GM21723 (cell line): ENCODE results near the gene ACTN4.

Source experiments
- ATAC-seq: cut with Tn5 transposase; IDR thresholded peaks from one replicate; pipeline ENCODE4 v1.9.1; 2021; ENCODE audit warnings: mild to moderate bottlenecking, moderate library complexity; ENCODE audit not compliant: unreplicated experiment

ACTN4 gene

DNA sequence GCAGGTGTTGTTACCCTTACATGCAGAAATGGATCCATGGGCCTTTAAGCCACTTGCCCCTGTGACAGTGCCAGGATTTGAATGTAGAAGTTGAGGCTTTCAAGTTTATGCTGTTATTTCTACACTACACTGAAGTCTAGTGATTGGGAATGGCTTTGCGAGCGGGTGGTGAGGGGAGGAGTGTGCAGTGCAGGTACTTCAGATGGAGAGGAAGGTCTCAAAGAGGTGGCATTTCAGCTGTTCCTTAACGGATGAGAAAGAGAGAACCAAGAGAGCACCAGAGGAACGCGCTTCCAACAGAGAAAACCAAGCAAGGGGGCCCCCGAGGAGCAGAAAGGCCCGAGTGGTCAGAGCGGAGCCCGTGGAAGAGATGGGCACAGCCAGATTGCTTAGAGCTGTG, 13.3 kb downstream of the ACTN4 start:
- no peak for ATAC-seq

DNA sequence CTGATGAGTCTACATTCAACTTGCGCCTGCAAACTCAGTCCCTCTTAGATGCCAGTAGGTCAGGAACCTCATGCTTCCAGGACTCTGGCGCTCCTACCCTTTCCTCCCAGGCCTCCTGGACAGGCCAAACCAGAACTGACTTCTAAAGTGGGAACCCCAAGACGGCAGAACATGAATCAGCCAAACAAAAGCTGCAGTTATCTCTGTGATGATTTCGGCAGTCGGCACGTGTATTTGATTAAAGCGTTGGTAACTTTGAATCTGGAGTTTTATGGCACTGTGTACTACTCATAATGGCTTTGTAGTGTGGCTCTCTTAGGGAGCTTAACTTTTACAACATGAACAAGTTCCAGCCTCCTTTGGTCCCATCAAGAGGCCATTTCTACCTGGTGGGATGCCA, 13.7 kb downstream of the ACTN4 start:
- ATAC-seq: no peak

DNA sequence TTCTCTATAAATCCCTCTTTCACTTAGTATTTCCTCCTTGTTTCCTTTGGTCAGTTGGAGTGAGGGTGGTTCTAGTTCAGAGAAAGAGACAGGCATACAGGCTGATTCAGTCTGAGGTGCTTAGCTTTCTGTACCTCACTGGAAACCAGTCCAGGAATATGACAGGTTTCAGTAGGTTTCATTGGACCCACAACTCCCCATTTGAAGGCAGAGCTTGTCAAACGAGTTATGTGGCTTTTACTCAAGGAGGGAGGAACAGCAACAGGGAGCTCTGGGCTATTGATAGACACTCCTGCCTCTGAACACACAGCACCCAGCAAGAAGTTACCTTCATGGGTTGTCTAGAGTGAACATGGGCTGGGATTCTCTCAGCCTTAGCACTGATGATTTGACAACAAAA, 14.5 kb downstream of the ACTN4 start:
- no peak for ATAC-seq

DNA sequence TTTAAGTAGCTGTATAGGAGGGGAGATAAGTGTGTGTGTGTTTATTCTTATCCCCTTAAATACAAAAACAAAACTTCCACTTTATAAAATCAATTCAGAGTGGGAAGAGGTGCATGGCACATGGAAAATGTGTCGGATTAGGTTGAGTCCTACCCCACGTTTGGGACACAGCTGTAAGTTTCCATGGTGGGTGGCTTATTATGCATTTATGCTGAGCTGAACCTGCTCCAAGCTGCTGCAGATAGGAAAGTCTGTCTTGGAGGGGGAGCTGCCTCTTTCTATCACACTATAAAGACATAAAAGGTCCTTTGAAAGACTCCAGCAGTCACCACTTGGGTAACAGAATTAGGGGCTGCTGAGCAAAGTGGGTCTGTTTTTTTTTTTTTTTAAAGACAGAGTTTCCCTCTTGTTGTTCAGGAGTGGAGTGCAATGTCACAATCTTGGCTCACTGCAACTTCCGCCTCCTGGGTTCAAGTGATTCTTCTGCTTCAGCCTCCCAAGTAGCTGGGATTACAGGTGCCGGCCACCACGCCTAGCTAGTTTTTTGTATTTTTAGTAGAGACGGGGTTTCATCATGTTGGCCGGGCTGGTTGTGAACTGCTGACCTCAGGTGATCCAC, 15.2 kb downstream of the ACTN4 start:
- ATAC-seq: no peak

DNA sequence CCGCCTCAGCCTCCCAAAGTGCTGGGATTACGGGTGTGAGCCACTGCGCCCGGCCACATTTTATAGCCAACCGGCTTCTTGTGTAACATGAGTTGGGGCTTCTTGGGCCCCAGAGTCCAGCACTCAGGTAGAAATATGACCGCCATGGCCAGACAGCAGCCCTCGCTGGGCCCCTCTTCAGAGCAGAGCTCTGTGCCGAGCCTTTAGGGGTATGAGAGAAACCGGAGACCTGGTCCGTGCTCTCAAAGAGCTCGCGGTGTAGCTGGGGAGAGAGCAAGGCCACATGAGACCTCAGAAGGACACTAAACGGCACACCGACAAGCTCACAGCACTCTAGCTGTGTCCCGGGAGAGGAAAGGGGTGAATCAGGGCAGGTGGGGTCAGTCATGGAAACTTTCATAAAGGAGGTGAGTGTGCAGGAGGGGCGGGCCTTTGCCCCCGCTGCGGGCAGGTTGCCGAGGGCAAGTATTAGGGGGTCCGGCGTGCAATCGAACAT, 15.8 kb downstream of the ACTN4 start:
- no peak for ATAC-seq

DNA sequence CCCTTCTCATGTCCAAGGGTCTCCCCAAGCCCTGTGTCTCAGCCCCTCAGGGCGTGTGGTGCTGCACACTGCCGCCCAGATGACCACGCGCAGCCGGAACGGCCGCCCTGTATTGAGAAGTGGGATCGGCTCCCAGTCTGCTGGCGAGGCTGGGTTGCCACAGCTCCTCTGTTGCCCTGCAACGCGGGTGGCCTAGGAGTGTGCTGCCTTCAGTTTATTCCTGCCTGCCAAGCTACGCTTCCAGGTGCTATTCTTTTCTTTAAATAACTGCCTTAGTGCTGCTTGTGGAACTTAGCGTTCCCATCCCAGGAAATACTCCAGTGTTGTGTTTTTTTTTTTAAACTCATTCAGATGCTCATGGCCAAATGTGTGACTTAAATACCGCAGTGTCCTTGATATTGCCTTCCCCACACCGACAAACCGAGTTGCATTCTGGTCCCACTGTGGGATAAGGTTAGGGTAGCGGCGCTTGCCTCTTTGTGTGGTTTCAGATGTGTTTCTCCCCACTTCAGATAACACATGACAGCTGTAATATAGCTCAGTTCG, 16.6 kb downstream of the ACTN4 start:
- no peak for ATAC-seq

DNA sequence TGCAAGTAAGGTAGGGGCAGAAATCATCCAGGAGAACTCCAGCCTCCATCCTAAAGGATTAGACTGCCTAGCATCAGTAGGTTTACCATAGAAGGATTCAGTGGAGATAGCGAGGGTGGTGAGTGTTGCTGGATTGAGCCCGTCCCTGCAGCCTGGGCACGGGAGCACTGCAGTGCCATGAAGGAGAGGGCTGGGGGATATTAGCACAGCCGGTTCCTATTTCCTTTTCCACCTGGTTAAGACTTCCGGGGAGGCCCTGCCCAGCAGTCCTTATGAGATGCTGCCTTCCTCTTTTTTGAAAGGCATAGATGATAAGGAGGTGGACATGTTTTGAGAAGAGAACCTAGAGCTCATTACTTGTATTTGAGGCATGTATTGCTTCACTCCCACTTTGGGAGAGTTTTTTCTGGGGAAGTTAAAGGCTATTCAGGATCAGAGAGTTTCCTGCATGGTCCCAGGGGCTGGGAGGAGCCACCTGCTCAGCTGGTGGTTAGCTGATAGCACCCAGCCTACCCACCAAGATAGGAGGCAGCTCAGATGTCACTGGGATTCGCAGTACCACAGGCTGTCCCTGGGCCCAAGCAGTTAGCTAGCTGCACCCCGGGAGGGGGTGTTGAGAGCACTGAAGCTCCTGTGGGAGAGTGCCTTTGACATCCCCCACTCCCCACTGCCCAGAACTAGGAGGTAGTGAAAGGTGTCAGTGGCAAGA, 17.2 kb downstream of the ACTN4 start:
- ATAC-seq: no peak

DNA sequence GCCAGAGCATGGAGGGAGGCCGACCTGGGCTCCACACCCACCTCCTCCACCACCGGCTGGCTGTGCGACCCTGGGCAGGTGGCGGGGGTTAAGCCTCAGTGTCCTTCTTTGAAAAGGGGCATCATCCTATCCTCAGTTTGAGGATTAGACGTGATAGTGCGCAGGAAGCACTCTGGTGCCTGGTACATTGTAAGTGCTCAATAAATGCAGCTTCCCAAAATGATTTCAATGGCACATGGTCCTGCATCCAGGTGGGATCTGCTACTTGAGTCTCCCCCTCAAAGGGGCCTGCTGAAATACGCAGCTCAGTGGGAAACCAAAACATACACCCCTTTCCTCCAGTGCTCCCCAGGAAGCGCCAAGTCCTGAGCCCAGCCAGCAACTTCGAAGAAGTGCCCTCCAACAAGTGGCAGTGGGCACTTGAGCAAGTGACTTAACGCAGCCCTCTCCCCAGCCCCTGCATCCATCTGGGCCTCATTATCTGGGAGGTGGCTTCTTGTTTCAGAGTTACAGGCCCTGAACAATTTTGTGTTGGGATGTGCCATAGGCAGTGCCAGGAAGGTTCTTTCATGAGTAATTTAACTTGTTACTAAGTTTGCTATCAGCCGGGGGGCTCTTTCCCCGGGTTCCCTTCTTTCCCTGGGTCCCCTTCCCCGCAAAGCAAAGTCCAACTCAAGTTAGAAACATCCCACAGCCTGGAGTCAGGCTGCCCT, 17.9 kb downstream of the ACTN4 start:
- no peak for ATAC-seq

DNA sequence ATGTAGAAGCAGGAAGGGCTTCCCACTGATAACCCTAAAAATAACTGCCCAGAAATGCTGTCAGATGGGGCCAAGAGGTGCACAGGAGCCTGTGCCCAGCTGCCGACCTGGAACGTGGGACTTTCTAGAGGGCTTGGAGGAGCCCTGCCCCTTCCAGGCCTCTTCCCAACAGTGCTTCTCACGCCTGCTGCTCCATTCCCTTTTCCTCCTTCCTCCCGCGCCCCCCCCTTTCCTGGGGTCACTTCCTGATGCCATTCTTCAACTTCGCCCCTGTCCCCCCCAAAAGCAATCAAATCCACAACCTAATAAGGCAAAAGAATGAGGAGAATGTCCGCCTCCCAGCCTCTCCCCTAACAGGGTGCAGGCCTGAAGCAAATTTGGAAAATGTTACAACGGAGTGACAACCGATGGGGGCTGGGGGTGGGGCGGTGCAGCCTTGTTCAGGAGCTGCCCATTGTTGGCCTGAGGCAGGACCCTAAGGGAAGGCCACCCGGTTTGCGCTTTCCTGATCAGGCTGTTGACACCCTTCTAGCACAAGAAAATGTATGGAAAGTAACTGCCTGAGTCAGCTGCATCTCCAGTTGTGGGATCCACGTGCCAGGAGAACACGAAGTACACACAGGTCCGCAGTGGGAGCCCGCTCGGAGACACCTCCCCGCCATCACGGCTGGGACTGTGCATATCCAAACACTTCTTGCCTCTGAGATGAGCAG, 18.7 kb downstream of the ACTN4 start:
- ATAC-seq: no peak

DNA sequence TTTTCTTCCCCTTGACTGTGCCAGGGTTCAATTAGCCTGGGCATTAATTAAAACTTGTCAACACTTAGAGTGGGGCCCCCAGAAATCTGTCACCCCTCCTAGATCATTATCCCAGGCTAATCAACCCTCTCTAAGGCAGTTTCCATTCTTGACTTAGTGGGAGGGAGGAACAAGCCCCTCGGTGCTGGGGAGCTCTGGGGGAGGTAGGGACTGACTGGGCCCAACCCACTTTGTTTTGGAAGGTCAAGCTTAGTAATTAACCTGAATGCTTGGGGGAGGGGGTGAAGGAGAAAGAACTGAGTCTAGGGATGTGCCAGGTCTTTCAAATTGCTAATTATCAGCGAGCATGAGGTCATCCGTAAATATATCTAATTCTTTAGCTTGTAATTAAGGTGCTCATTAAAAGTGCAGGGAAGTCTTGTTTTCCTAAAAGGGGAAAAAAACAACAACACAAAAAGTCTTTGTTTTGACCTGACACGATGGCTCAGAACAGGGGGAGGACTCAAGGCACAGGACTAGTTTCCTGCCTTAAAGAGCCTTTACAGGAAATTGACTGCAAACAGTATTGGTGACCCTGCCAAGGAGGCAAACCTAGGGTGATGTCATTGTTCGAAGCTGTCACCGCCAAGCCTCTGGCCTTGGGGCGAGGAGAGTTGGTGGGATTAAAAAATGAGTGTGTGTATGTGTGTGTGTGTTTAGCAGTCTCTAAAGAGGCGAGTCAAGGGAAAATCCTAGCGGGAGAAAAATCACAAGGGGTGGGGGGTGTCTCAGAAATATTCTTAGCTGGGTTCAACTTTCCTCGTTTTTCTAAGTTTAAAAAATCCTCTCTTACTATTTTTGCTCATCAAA, 19.4 kb downstream of the ACTN4 start:
- ATAC-seq: no peak

DNA sequence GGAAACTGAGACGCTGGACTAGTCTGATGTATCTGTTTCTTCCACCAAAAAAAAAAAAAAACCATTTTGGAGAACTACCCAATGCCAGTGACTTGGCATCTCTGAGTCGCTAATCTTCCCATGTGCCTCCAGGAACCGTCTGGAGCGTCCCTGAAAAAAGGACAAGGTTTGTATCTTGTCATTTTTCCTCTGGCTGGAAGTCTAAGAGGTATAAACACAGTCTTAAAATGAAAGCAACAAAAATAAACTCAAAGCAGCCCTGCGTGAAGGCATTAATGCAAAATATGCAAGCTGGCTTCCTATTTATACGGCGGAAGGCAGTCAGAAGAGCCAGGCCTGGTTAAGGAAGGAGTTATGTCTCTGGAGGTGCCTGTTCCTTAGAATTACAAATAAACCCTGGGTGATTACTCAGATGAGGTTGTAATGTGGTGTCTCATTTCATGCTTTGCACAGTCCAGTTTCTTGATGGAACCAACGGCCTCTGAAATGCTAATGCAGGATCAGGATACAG, 20.3 kb downstream of the ACTN4 start:
- no peak for ATAC-seq

DNA sequence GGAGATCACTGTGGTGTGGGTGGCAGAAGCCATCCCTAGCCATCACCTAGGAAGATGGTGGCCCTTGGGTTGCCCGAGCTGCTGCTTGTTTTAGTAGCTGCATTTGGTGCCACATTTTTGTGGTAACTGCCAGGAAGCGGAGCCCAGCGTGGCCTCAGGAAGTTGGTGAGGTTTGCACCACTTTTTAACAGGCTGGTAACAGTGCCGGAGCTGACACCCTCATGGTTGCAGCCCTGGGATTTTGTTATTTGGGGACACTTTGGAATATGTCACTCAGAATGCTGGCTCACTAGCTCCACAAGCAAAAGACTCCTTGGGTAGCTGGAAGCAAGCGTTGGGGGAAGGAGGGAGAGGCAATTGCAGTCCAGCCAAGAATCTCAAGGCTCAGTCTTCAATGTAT, 22.1 kb downstream of the ACTN4 start:
- ATAC-seq: no peak

DNA sequence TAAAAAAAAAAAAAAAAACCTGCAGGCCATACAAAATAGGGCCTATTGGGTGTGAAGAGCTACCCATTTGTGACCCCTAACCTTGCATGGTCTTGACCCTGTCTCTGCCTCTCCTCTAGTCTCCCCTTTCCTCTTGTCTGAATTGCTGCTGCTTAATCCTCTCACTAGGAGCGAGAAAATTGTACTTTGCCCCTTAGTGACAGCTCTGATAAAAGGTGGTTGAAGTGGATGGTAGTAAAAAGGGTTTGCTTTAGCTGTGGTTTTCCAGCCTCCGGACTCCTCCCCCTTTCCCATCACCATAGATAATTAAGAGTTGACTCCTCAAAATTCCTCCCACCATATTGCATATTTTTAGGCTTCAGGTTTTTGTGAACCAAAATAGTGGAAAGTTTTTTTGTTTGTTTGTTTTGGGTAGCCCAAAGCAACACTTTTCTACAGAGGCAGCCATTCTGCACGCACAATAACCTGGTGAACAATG, 23.5 kb downstream of the ACTN4 start:
- no peak for ATAC-seq

DNA sequence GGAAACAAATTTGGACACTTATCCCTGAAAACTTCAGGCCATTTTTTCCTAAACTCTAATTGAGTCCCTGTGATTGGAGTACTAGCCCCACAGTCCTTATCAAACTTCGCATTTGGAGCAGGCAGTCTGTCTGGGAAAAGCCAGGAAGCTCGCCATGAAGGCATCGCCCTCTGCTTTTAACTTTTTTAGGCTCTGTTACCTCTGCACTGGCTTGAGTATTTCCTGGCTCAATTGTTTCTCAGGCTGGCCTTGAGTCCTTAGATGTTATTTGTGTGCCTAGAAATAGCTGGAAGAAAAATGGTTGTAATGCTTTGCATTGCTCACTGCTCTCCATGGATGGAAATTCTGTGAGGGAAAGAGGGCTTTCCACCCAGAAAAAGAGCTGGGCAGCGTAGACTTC, 24.2 kb downstream of the ACTN4 start:
- ATAC-seq: no peak

DNA sequence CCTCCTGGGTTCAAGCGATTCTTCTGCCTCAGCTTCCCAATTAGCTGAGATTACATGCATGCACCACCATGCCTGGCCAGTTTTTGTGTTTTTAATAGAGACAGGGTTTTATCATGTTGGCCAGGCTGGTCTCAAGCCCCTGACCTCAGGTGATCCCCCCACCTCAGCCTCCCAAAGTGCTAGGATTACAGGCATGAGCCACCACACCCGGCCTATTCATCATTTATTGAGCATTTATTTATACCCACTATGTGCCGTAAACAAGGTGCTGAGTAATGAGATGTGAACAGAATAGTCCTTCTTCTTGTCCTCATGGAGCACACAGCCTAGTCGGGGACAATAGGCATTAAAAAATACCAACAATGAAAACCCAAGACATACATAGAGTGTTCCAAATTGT, 25.6 kb downstream of the ACTN4 start:
- no peak for ATAC-seq

DNA sequence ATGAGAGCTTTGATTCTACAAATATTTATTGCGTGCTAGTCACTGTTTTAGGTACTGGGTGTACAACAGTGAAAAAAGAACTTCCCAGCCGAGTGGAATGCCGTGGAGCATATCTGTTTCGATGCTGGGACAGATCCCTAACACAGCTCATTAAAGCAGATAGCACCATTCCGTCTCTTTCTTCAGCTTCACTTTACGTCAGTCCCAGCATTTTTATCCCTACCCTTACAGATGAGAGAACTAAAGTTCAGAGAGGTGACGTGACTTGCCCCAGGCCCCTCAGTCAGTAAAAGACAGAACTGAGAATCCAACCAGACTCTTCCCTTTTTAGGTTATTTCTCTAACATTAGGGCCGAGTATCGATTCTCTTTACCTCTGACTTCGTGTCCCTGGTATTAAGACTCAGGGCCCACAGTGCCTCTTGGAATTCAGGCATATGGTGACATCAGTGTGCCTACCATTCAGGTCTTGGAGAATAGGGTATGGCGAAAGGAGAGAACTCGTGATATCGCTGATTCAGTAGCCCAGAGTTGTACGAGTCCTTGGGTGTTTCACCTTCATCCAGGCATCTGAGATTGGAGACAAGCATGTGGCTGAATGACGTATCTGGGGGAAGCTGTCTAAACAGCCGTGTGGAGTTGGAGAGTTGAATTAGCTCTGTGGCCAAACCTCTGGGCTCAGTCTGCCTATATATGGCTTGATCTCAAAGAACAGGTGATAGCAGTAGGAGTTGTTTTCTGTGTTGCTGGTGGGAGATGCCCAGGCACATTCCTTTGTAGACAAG, 27.1 kb downstream of the ACTN4 start:
- no peak for ATAC-seq

DNA sequence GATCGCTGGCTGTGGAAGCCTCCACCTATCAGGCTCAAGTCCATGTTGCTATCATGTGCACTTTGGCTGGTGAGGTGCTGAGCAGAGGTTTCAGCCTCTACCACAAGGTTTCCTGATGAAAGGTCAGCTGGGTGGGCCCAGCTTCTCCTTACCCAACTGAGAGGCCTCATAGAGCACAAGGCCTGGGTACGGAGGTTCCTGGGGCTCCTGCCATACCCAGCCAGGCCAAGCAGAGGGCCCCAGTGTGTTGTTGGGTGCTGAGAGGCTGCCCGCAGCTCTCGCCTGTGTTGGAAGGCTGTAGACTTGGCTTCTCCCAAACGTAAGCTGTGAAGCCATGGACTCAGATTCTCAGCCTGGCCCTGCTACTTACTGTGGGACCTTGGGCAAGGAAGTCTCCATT, 28.2 kb downstream of the ACTN4 start:
- no peak for ATAC-seq

DNA sequence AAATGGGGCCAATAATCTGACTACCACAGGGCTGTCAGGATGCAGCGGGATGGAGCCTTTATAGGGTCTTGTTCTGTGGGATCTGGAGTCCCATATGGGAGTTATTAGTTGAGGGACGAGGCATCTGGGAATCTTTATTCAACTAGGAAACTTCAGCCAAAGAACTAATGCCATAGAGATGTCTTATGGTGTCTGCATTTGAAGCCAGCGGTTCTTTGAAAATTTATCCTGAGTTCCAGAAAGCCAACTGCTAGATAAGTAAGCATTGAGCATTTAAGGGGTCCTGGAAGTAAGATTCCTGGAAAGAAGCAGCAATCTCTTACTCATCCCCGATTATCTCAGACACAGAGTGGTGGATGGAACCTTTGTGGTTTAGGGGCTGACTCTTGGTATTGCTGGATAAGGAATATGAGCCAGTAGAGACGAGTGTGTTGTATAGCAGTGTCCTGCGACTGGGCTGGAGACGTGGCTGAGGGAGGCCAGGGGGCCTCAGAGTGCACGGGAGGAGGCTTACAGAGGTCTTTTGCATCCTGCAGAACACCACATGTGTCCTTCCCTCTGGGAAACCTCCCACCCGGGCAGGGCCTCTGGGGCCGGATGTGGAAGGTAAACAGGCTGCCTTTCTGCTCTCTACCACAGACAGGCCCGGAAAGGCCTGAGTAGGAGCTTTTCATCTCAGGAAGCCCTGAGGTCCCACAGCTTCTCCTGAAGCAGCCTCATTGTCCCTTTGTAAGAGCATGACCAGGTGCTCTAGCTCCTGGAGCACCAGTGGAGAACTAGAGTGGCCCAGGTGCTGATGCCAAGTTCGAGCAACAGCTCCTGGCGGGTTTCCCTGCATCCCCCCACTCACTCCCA, 28.8 kb downstream of the ACTN4 start:
- no peak for ATAC-seq
